Cardiac muscle cell (in vitro differentiated cells and primary cell): Measurements from ENCODE around the gene ZSCAN2. TPM values are rescaled to one million over a fixed set of nuclear protein-coding genes. Genes with fewer than 3 reads are reported as not detected.

ENCODE experiments used
- DNase-seq, 2 donors: peaks; one replicate each; pipeline versions ENCODE4 v3.0.0 to v3.0.0-alpha.2; 2010 to 2017; ENCODE audit warnings: low read depth in 1 of 2, low spot score in 1 of 2
- H3K27ac ChIP-seq: fragments of 200-600 bp; sonication (generic); 2 replicates; pipeline ENCODE4 v1.5.1; 2016
- H3K27me3 ChIP-seq: fragments of 200-600 bp; sonication (generic); 2 replicates; pipeline ENCODE4 v1.6.0; 2016; ENCODE audit warnings: control low read depth
- H3K36me3 ChIP-seq: fragments of 200-600 bp; sonication (generic); 2 replicates; pipeline ENCODE4 v1.5.1; 2016; ENCODE audit warnings: control low read depth
- H3K4me1 ChIP-seq: fragments of 200-600 bp; sonication (generic); 2 replicates; pipeline ENCODE4 v1.8.1; 2017; ENCODE audit warnings: low read depth, mild to moderate bottlenecking, mixed run types
- H3K4me3 ChIP-seq: fragments of 200-600 bp; sonication (generic); 2 replicates; pipeline ENCODE4 v1.5.1; 2016; ENCODE audit warnings: mild to moderate bottlenecking
- H3K9me3 ChIP-seq: fragments of 200-600 bp; sonication (generic); 2 replicates; pipeline ENCODE4 v1.5.1; 2017; ENCODE audit warnings: low read depth, mild to moderate bottlenecking, control low read depth
- CTCF ChIP-seq: IDR thresholded peaks from 2 replicates; pipeline ENCODE4 v1.5.1; 2012; ENCODE audit warnings: low read depth, mild to moderate bottlenecking, low read length
- polyA plus RNA-seq: library from polyadenylated mRNA; unstranded; fragments of >200 nt; fragmentation: Nextera tagmentation; extraction: Ambion mirVana; gene quantifications from 2 replicates; pipeline ENCODE4 v1.2.1, GENCODE V29; 2016
- total RNA-seq: library from RNA; depleted of rRNA; stranded (reverse); fragments of >200 nt; gene quantifications from 2 replicates; pipeline ENCODE4 v1.2.3, GENCODE V29; 2016

Gene ZSCAN2
- total and polyA plus RNA-seq, 2 experiments from 2014 or later = 24.8 to 38.3 TPM

- Histone ChIP-seq H3K4me1 (peaks cover 5% of the 10 kb centered on the region), H3K27ac (no peak overlapping the region), H3K27me3 (peaks cover 6% of the 10 kb centered on the region), H3K4me3 (no peak overlapping the region), H3K9me3 (no peaks in the 10 kb centered on the region), H3K36me3 (no peaks in the 10 kb centered on the region)
- peak; percentile 85 to 93 for DNase-seq
- peak; percentile 57 for TF ChIP-seq CTCF
Observed at GRCh38 chr15:84588053-84588874, 12.5 kb upstream of the ZSCAN2 start.

- peaks cover 6% of the 10 kb centered on the region for H3K27me3 ChIP-seq
- peak in 1 of 2 donors; percentile 8 for DNase-seq
- no peak for TF ChIP-seq CTCF
Observed at GRCh38 chr15:84590406-84590805, 10.4 kb upstream of the ZSCAN2 start.

GRCh38 chr15:84591815-84592214 is 9.0 kb upstream of the ZSCAN2 start:
- TF ChIP-seq CTCF = no peak
- Histone ChIP-seq H3K4me1 (peaks cover 5% of the 10 kb centered on the region), H3K36me3 (no peaks in the 10 kb centered on the region), H3K4me3 (no peak overlapping the region), H3K27me3 (peaks cover 5% of the 10 kb centered on the region), H3K9me3 (no peaks in the 10 kb centered on the region), H3K27ac (no peak overlapping the region)
- DNase-seq = no peak

More at GRCh38 chr15:84590406-84590805, 10.4 kb upstream of the ZSCAN2 start:
- H3K4me1 ChIP-seq = peaks cover 5% of the 10 kb centered on the region
- no peak overlapping the region for H3K4me3 ChIP-seq
- no peaks in the 10 kb centered on the region for H3K36me3 ChIP-seq
- no peak overlapping the region for H3K27ac ChIP-seq
- no peaks in the 10 kb centered on the region for H3K9me3 ChIP-seq

- no peak for TF ChIP-seq CTCF
- no peak for DNase-seq
- Histone ChIP-seq H3K9me3 (no peaks in the 10 kb centered on the region), H3K4me3 (no peak overlapping the region), H3K4me1 (peaks cover 5% of the 10 kb centered on the region), H3K27ac (no peak overlapping the region), H3K27me3 (no peaks in the 10 kb centered on the region), H3K36me3 (no peaks in the 10 kb centered on the region)
Observed at GRCh38 chr15:84594617-84595290, 6.1 kb upstream of the ZSCAN2 start.

GRCh38 chr15:84595660-84596059 is 5.1 kb upstream of the ZSCAN2 start:
- no peak for TF ChIP-seq CTCF
- Histone ChIP-seq H3K9me3 (no peaks in the 10 kb centered on the region), H3K36me3 (no peaks in the 10 kb centered on the region), H3K4me3 (no peak overlapping the region), H3K27me3 (no peaks in the 10 kb centered on the region), H3K4me1 (peaks cover 5% of the 10 kb centered on the region), H3K27ac (no peak overlapping the region)
- no peak for DNase-seq
